Kidney (tissue), 14 donors: ENCODE results near the gene ANKRD53. TPM values are rescaled to one million over a fixed set of nuclear protein-coding genes. Genes with fewer than 3 reads are reported as not detected.

ENCODE experiments used
- DNase-seq, 5 donors: peaks; one replicate each; pipeline ENCODE4 v3.0.0-alpha.2; 2013 to 2020
- FAIRE-seq: peaks from 2 replicates; lab custom pipeline; 2012; peaks lifted over from hg19 to GRCh38; lab: Jason Lieb, UNC
- H3K27ac ChIP-seq, 2 donors: one replicate each; pipeline ENCODE4 v1.7.0; 2013; ENCODE audit warnings: low read depth in 2 of 2, low read length in 2 of 2, inconsistent platforms in 1 of 2
- H3K27me3 ChIP-seq: one replicate; pipeline ENCODE4 v1.7.1; 2013; ENCODE audit warnings: low read length, inconsistent platforms; ENCODE audit not compliant: control insufficient read depth, insufficient read depth
- H3K36me3 ChIP-seq, 3 donors: one replicate each; pipeline versions ENCODE4 v1.7.0 to v1.7.1; 2013; ENCODE audit warnings: low read length in 3 of 3, control low read depth in 1 of 3, inconsistent platforms in 1 of 3; ENCODE audit not compliant: insufficient read depth in 3 of 3, control insufficient read depth in 2 of 3
- H3K4me1 ChIP-seq, 3 donors: one replicate each; pipeline versions ENCODE4 v1.7.0 to v1.7.1; 2013; ENCODE audit warnings: low read length in 3 of 3, inconsistent platforms in 1 of 3, low read depth in 1 of 3; ENCODE audit not compliant: control insufficient read depth in 2 of 3, insufficient read depth in 2 of 3
- H3K4me3 ChIP-seq, 3 donors: one replicate each; pipeline versions ENCODE4 v1.7.0 to v1.8.1; 2013; ENCODE audit warnings: low read length in 3 of 3, control low read depth in 1 of 3, inconsistent platforms in 1 of 3
- H3K9ac ChIP-seq, 3 donors: one replicate each; pipeline versions ENCODE4 v1.7.0 to v1.7.1; 2013; ENCODE audit warnings: low read length in 3 of 3, control low read depth in 1 of 3, inconsistent platforms in 1 of 3
- H3K9me3 ChIP-seq, 3 donors: one replicate each; pipeline versions ENCODE4 v1.7.0 to v1.7.1; 2013; ENCODE audit warnings: low read length in 3 of 3, control low read depth in 1 of 3, inconsistent platforms in 1 of 3; ENCODE audit not compliant: control insufficient read depth in 2 of 3, insufficient read depth in 1 of 3
- intact Hi-C: fragments of 100-400 bp; cut with DNase I; formaldehyde crosslinking; loops from one replicate; pipeline ENCODE4 v1.11.1; 2022
- polyA plus RNA-seq: library from polyadenylated mRNA; stranded (reverse); fragments of 350-450 nt; fragmentation: Illumina TruSeq; extraction: RNeasy Lipid Tissue Mini Kit (QIAGEN cat#74804); gene quantifications from one replicate; pipeline ENCODE4 v1.2.3, GENCODE V29; 2014; ENCODE audit warnings: low read depth, low replicate concordance; ENCODE audit not compliant: insufficient read depth
- total RNA-seq: library from RNA; stranded (reverse); fragmentation: NEBNext Ultra II Directional; extraction: Animal tissue kit (Norgen Biotek cat#: 25700); gene quantifications from one replicate; pipeline ENCODE4 v1.2.1, GENCODE V29; 2021
- TF ChIP-seq, protein P1 (sequence below): IDR thresholded peaks from 3 replicates; pipeline ENCODE4 v1.5.1; 2012; ENCODE audit warnings: mild to moderate bottlenecking, moderate library complexity, borderline replicate concordance; ENCODE audit not compliant: insufficient read depth; ENCODE audit errors: extremely low read depth
- donor health status: control.
- donor health status: control.
- donor health status: control.
- donor health status: control.
- donor health status: control.
- donor health status: DM: yes; HTN: yes; CAD: no.
- donor health status: Normal renal cell carcinoma (clear cell type).

Gene ANKRD53
- total and polyA plus RNA-seq, 2 donors from 2014 or later = 1.3 to 2.1 TPM

DNA sequence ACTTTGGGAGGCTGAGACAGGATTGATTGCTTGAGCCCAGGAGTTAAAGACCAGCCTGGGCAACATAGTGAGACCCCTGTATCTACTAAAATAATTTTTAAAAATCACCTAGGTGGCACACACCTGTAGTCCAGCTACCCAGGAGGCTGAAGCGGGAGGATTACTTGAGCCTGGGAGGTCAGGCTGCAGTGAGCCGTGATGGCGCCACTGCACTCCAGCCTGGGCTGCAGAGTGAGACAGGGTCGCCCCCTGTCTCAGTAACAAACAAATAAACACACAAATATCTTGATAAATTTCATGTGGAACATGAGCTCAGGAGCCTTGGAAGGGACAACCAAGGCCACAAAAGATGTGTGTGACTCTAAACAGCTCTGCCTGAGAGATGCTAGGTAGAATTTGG, 11.7 kb upstream of the ANKRD53 start:
- H3K27me3 ChIP-seq = peaks cover 8% of the 10 kb centered on the region
- no peak for FAIRE-seq
- DNase-seq = no peak
- no peak overlapping the region for H3K4me3 ChIP-seq
- no peaks in the 10 kb centered on the region for H3K9me3 ChIP-seq
- no peaks in the 10 kb centered on the region for H3K4me1 ChIP-seq
- H3K36me3 ChIP-seq = peaks cover 0 to 2% (median 0%) of the 10 kb centered on the region in 3 donors
- intact Hi-C loops = no loop called here
- no peak overlapping the region for H3K9ac ChIP-seq
- H3K27ac ChIP-seq = no peak overlapping the region
- TF ChIP-seq, protein P1, sequence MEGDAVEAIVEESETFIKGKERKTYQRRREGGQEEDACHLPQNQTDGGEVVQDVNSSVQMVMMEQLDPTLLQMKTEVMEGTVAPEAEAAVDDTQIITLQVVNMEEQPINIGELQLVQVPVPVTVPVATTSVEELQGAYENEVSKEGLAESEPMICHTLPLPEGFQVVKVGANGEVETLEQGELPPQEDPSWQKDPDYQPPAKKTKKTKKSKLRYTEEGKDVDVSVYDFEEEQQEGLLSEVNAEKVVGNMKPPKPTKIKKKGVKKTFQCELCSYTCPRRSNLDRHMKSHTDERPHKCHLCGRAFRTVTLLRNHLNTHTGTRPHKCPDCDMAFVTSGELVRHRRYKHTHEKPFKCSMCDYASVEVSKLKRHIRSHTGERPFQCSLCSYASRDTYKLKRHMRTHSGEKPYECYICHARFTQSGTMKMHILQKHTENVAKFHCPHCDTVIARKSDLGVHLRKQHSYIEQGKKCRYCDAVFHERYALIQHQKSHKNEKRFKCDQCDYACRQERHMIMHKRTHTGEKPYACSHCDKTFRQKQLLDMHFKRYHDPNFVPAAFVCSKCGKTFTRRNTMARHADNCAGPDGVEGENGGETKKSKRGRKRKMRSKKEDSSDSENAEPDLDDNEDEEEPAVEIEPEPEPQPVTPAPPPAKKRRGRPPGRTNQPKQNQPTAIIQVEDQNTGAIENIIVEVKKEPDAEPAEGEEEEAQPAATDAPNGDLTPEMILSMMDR = no peak

DNA sequence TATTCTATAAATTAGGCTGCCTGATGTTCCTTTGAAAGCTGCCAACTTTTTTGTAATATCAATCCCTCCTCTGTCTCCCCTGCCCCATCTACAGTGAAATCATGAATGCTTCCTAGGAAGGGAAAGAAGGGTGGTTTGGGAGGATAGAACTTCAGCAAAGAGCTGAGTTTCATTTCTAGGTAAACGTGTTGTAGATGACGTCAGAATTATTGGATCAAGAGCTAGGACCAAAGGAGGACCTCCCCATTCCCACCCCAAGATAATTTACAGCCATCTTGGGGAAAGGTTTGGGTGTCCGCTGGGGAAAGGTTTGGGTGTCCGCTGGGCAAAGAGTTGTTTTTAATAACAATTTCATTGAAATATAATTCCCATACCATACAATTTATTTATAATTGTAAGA, 11.2 kb upstream of the ANKRD53 start:
- FAIRE-seq (no peak), DNase-seq (no peak)
- Histone ChIP-seq H3K9me3 (no peaks in the 10 kb centered on the region), H3K27ac (no peak overlapping the region), H3K4me3 (no peak overlapping the region), H3K36me3 (no peaks in the 10 kb centered on the region), H3K4me1 (no peaks in the 10 kb centered on the region), H3K9ac (no peak overlapping the region), H3K27me3 (peaks cover 8% of the 10 kb centered on the region)
- intact Hi-C loops = no loop called here
- TF ChIP-seq, protein P1 = no peak

DNA sequence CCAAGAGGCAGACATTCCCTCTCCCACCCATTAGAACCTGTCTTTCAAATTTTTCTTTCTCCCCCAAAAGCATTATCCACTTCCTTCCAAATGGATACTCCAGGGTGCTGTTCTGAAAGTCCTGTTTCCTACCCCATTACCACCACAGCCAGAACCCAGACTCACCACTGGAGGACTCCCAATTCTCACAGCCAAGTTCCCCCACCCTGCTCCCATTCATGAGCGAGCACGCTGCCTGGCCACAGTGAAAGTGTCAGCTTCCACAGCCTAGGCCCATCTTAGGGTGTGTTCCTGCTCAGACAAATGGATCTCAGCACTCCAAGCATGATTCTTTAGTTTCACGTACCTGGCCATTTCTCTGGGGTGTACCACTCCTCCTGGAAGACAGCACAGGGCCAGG, 3.8 kb upstream of the ANKRD53 start:
- intact Hi-C loops = no loop called here
- H3K27ac ChIP-seq = no peak overlapping the region
- H3K9me3 ChIP-seq = no peaks in the 10 kb centered on the region
- H3K27me3 ChIP-seq = no peaks in the 10 kb centered on the region
- H3K4me3 ChIP-seq = no peak overlapping the region
- no peak overlapping the region for H3K9ac ChIP-seq
- FAIRE-seq (no peak), DNase-seq (no peak)
- H3K36me3 ChIP-seq = no peaks in the 10 kb centered on the region
- TF ChIP-seq, protein P1 = no peak
- peaks cover 0 to 8% (median 8%) of the 10 kb centered on the region in 3 donors for H3K4me1 ChIP-seq

DNA sequence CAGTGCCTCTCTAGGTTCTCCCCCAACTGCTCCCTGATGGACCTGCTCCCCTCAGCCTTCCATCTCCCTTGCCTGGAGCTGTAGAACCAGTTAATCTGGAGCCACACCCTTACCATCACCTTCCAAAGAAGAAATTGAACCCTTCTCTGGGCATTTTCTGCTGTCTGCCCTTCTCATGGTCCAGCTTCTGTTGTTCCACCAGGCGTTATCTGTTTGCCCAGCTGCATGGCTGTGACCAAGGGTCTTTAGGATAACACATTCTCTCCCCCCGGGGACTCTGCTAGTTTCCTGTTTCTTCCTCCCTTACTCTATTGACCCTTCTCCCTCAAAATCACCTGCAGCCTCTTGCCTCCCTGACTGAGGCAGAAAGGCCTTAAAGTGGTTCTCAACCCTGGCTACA, 3.2 kb upstream of the ANKRD53 start:
- no peak overlapping the region for H3K9ac ChIP-seq
- FAIRE-seq (no peak), DNase-seq (no peak)
- H3K27ac ChIP-seq = no peak overlapping the region
- TF ChIP-seq, protein P1 = no peak
- H3K36me3 ChIP-seq = no peaks in the 10 kb centered on the region
- no peaks in the 10 kb centered on the region for H3K27me3 ChIP-seq
- peaks cover 0 to 8% (median 8%) of the 10 kb centered on the region in 3 donors for H3K4me1 ChIP-seq
- no peaks in the 10 kb centered on the region for H3K9me3 ChIP-seq
- H3K4me3 ChIP-seq = no peak overlapping the region
- intact Hi-C loops = no loop called here
